BE2C (cell line): ENCODE data around the gene RBMS3.
"Not testable (repeated sequence)": the region's sequence is repeated elsewhere in the genome, so short reads cannot be mapped to it uniquely, and the experiment has no call there.

Experiments
- DNase-seq: peaks from one replicate; pipeline ENCODE4 v3.0.0-alpha.2; 2020
- H3K27me3 ChIP-seq: fragments of 250-450 bp; sonication (Bioruptor Pico); 2 replicates; pipeline ENCODE4 v1.5.1; 2020; ENCODE audit warnings: mild to moderate bottlenecking
- H3K36me3 ChIP-seq: fragments of 250-450 bp; sonication (Bioruptor Pico); 2 replicates; pipeline ENCODE4 v1.5.1; 2020; ENCODE audit warnings: mild to moderate bottlenecking
- H3K4me1 ChIP-seq: fragments of 250-450 bp; sonication (Bioruptor Pico); 2 replicates; pipeline ENCODE4 v1.5.1; 2020
- H3K4me3 ChIP-seq: 2 replicates; pipeline ENCODE4 v1.5.1; 2011; ENCODE audit warnings: low read depth, low read length
- H3K9me3 ChIP-seq: fragments of 250-450 bp; sonication (Bioruptor Pico); 2 replicates; pipeline ENCODE4 v1.5.1; 2020
- CTCF ChIP-seq: IDR thresholded peaks from 2 replicates; pipeline ENCODE4 v1.5.1; 2012; ENCODE audit warnings: mild to moderate bottlenecking, low read depth, low read length

RBMS3 gene

GRCh38 chr3:29382845-29383244 is 102.0 kb downstream of the RBMS3 start:
- Histone ChIP-seq H3K27me3 (no peaks in the 10 kb centered on the region), H3K4me3 (no peak overlapping the region), H3K9me3 (no peaks in the 10 kb centered on the region), H3K36me3 (no peaks in the 10 kb centered on the region), H3K4me1 (peaks cover 10% of the 10 kb centered on the region)
- no peak for TF ChIP-seq CTCF
- no peak for DNase-seq

GRCh38 chr3:29384640-29385039 is 103.8 kb downstream of the RBMS3 start:
- DNase-seq = peak; percentile 37
- Histone ChIP-seq H3K36me3 (no peaks in the 10 kb centered on the region), H3K4me3 (peak overlapping the region; percentile 12), H3K27me3 (no peaks in the 10 kb centered on the region), H3K4me1 (peaks cover 14% of the 10 kb centered on the region), H3K9me3 (no peaks in the 10 kb centered on the region)
- TF ChIP-seq CTCF = no peak

- peak; percentile 52 for DNase-seq
- Histone ChIP-seq H3K9me3 (no peaks in the 10 kb centered on the region), H3K4me1 (peaks cover 17% of the 10 kb centered on the region), H3K4me3 (no peak overlapping the region; the same call in 1 of the 2 replicates), H3K27me3 (no peaks in the 10 kb centered on the region), H3K36me3 (no peaks in the 10 kb centered on the region)
- no peak for TF ChIP-seq CTCF
These were observed 104.4 kb downstream of the RBMS3 start for GRCh38 chr3:29385046-29385830.

GRCh38 chr3:29389362-29389761 is 108.5 kb downstream of the RBMS3 start:
- DNase-seq = no peak
- H3K4me1 ChIP-seq = peaks cover 17% of the 10 kb centered on the region
- TF ChIP-seq CTCF = no peak
- H3K9me3 ChIP-seq = no peaks in the 10 kb centered on the region
- H3K4me3 ChIP-seq = no peak overlapping the region
- H3K36me3 ChIP-seq = no peaks in the 10 kb centered on the region
- H3K27me3 ChIP-seq = no peaks in the 10 kb centered on the region

GRCh38 chr3:29392625-29393388 is 111.9 kb downstream of the RBMS3 start:
- no peak for TF ChIP-seq CTCF
- Histone ChIP-seq H3K4me1 (peaks cover 18% of the 10 kb centered on the region), H3K9me3 (no peaks in the 10 kb centered on the region), H3K36me3 (no peaks in the 10 kb centered on the region), H3K27me3 (no peaks in the 10 kb centered on the region), H3K4me3 (no peak overlapping the region)
- no peak for DNase-seq

GRCh38 chr3:29393946-29394345 is 113.1 kb downstream of the RBMS3 start:
- H3K36me3 ChIP-seq, H3K9me3 ChIP-seq, H3K4me3 ChIP-seq, H3K27me3 ChIP-seq: not testable (repeated sequence)
- DNase-seq = peak; percentile 70
- peaks cover 18% of the 10 kb centered on the region for H3K4me1 ChIP-seq
